Vagina (tissue), 2 donors: ENCODE results near the gene P2RX7.
"Not testable (repeated sequence)": the region's sequence is repeated elsewhere in the genome, so short reads cannot be mapped to it uniquely, and the experiment has no call there.

ENCODE experiments used
- POLR2A ChIP-seq, 2 donors: fragments of 450-650 bp; IDR thresholded peaks; one replicate each; pipeline ENCODE4 v1.6.1; 2017; ENCODE audit warnings: antibody characterized with exemption in 2 of 2, mild to moderate bottlenecking in 2 of 2, moderate library complexity in 2 of 2
- TF ChIP-seq, protein P1 (sequence below), 3 experiments: fragments of 450-650 bp in 2 of 3; fragments of 200-600 bp in 1 of 3; sonication (generic) in 1 of 3; IDR thresholded peaks; one replicate each; pipeline ENCODE4 v1.5.1; 2017 to 2019; ENCODE audit warnings: antibody characterized with exemption in 3 of 3, mild to moderate bottlenecking in 2 of 3, moderate library complexity in 2 of 3

DNA sequence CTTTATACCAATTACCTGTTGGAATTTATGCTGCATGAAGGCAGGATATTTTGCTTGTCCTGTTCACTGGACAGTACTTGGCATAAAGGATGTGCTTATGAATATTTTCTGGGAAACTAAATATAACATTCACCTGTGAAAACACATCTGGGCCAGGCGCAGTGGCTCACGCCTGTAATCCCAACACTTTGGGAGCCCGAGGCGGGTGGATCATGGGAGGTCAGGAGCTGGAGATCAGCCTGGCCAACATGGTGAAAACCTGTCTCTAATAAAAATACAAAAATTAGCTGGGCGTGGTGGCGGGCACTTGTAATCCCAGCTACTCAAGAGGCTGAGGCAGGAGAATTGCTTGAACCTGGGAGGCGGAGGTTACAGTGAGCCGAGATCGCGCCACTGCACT lies 75.9 kb downstream of the P2RX7 start:
- TF ChIP-seq, protein P1, sequence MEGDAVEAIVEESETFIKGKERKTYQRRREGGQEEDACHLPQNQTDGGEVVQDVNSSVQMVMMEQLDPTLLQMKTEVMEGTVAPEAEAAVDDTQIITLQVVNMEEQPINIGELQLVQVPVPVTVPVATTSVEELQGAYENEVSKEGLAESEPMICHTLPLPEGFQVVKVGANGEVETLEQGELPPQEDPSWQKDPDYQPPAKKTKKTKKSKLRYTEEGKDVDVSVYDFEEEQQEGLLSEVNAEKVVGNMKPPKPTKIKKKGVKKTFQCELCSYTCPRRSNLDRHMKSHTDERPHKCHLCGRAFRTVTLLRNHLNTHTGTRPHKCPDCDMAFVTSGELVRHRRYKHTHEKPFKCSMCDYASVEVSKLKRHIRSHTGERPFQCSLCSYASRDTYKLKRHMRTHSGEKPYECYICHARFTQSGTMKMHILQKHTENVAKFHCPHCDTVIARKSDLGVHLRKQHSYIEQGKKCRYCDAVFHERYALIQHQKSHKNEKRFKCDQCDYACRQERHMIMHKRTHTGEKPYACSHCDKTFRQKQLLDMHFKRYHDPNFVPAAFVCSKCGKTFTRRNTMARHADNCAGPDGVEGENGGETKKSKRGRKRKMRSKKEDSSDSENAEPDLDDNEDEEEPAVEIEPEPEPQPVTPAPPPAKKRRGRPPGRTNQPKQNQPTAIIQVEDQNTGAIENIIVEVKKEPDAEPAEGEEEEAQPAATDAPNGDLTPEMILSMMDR (IDR thresholded peaks at IDR 0.05), result not testable (repeated sequence)
- TF ChIP-seq POLR2A (IDR thresholded peaks at IDR 0.05), result not testable (repeated sequence)
